ENCODE measurements around the gene COPS9.

DNA sequence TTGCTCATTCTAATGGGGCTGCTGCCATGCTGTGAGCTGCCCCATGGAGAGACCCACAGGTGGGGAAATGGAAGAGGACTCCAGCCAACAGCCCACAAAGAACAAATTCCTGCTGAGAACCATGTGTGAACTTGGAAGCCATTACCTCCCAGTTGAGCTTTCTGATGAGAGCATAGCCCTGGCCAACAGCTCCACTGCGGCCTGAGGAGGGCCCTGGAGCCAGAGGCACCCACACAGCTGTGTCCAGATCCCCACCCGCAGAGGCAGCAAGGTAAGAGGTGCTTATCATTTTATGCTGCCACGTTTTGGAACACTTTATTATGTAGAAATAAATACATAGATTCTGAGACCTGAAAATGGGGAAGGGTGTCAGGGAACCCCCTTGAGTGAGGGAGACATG is 48.6 kb upstream of the COPS9 start:
- TF ChIP-seq POLR2AphosphoS5 (IDR thresholded peaks at IDR 0.05): no peak
- TF ChIP-seq, protein P1, sequence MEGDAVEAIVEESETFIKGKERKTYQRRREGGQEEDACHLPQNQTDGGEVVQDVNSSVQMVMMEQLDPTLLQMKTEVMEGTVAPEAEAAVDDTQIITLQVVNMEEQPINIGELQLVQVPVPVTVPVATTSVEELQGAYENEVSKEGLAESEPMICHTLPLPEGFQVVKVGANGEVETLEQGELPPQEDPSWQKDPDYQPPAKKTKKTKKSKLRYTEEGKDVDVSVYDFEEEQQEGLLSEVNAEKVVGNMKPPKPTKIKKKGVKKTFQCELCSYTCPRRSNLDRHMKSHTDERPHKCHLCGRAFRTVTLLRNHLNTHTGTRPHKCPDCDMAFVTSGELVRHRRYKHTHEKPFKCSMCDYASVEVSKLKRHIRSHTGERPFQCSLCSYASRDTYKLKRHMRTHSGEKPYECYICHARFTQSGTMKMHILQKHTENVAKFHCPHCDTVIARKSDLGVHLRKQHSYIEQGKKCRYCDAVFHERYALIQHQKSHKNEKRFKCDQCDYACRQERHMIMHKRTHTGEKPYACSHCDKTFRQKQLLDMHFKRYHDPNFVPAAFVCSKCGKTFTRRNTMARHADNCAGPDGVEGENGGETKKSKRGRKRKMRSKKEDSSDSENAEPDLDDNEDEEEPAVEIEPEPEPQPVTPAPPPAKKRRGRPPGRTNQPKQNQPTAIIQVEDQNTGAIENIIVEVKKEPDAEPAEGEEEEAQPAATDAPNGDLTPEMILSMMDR (IDR thresholded peaks at IDR 0.05): no peak
